HepG2 (cell line): ENCODE results near the gene ABCC10. TPM values are rescaled to one million over a fixed set of nuclear protein-coding genes. Genes with fewer than 3 reads are reported as not detected.

ENCODE experiments used
- ATAC-seq: fragments of 200-7000 bp; cut with Tn5 transposase; 3 replicates; pipeline ENCODE4 v1.9.1; 2020; ENCODE audit warnings: mild to moderate bottlenecking, moderate library complexity
- BruUV-seq: library from RNA; stranded (reverse); fragments of 400-500 nt; replicated peaks from 2 replicates; lab custom pipeline; 2021; lab: Mats Ljungman, UMichigan
- CTCF ChIA-PET: fragments of 300-600 bp; formaldehyde crosslinking; extraction: SDS; loops from one replicate; lab custom pipeline; 2021; ENCODE audit warnings: low total read pairs, inconsistent platforms, low intra/inter-chr PET ratio; lab: Yijun Ruan, JAX
- POLR2A ChIA-PET: fragments of 350-600 bp; sonication (Branson Sonifier 250); formaldehyde crosslinking; loops from one replicate; lab custom pipeline; 2020; ENCODE audit warnings: antibody characterized with exemption, inconsistent platforms; lab: Yijun Ruan, JAX
- DNase-seq: peaks from one replicate; pipeline ENCODE4 v3.0.0-alpha.2; 2015; ENCODE audit warnings: low spot score
- FAIRE-seq: peaks from 3 replicates; lab custom pipeline; 2011; peaks lifted over from hg19 to GRCh38; lab: Jason Lieb, UNC
- H2AFZ ChIP-seq: one replicate; pipeline ENCODE4 v1.6.1; 2011; ENCODE audit warnings: low read length, inconsistent platforms
- H3K27ac ChIP-seq: fragments of 300-600 bp; 3 replicates; pipeline ENCODE4 v1.8.0; 2011; ENCODE audit warnings: mixed run types, mild to moderate bottlenecking, mixed read lengths, low read length, inconsistent platforms; ENCODE audit not compliant: insufficient read depth; ENCODE audit errors: extremely low read length
- H3K27me3 ChIP-seq, 2 experiments: fragments of 200-600 bp in 1 of 2; 2 replicates in 1 of 2; 3 replicates in 1 of 2; pipeline versions ENCODE4 v1.6.0 to v1.8.0; 2011; ENCODE audit warnings: low read length in 2 of 2, mild to moderate bottlenecking in 2 of 2, moderate library complexity in 2 of 2, inconsistent platforms in 1 of 2; ENCODE audit not compliant: insufficient read depth in 2 of 2, control insufficient read depth in 1 of 2
- H3K36me3 ChIP-seq, 2 experiments: fragments of 200-600 bp in 1 of 2; replicated peaks in 1 of 2; 2 replicates in 1 of 2; 3 replicates in 1 of 2; pipeline versions ENCODE4 v1.5.1 to v1.8.0; 2011; ENCODE audit warnings: low read length in 2 of 2, inconsistent platforms in 1 of 2; ENCODE audit not compliant: insufficient read depth in 2 of 2, control insufficient read depth in 1 of 2
- H3K4me1 ChIP-seq: 2 replicates; pipeline ENCODE4 v1.5.1; 2012; ENCODE audit warnings: low read length, inconsistent platforms; ENCODE audit not compliant: insufficient read depth
- H3K4me2 ChIP-seq: 2 replicates; pipeline ENCODE4 v1.6.0; 2011; ENCODE audit warnings: low read depth, low read length, inconsistent platforms
- H3K4me3 ChIP-seq, 3 experiments: fragments of 200-600 bp in 1 of 3; sonication (generic), shearing (Covaris generic) in 1 of 3; replicated peaks in 1 of 3; 2 replicates each; pipeline ENCODE4 v1.5.1; 2011 to 2016; ENCODE audit warnings: low read length in 3 of 3, inconsistent platforms in 2 of 3, low read depth in 2 of 3, mild to moderate bottlenecking in 2 of 3, control low read depth in 1 of 3, mixed read lengths in 1 of 3; ENCODE audit not compliant: insufficient read depth in 1 of 3
- H3K79me2 ChIP-seq: one replicate; pipeline ENCODE4 v1.6.1; 2011; ENCODE audit warnings: low read length, inconsistent platforms; ENCODE audit not compliant: insufficient read depth
- H3K9ac ChIP-seq: 2 replicates; pipeline ENCODE4 v1.6.0; 2011; ENCODE audit warnings: mild to moderate bottlenecking, low read depth, low read length, inconsistent platforms; ENCODE audit not compliant: insufficient read depth
- H3K9me3 ChIP-seq: 2 replicates; pipeline ENCODE4 v1.5.1; 2012; ENCODE audit warnings: mild to moderate bottlenecking, low read length
- H4K20me1 ChIP-seq: 2 replicates; pipeline ENCODE4 v1.6.0; 2011; ENCODE audit warnings: inconsistent platforms, mild to moderate bottlenecking, low read length, moderate library complexity; ENCODE audit not compliant: insufficient read depth
- ARNT2 ChIP-seq: sonication (generic); formaldehyde crosslinking; IDR thresholded peaks from 2 replicates; pipeline ENCODE4 v1.8.0; 2022; ENCODE audit warnings: mild to moderate bottlenecking, low read depth, missing genetic modification reagents, moderate library complexity
- FOXK1 ChIP-seq: sonication (generic); formaldehyde crosslinking; IDR thresholded peaks from 2 replicates; pipeline ENCODE4 v1.4.0; 2020; ENCODE audit warnings: low read depth, missing genetic modification reagents, borderline replicate concordance
- NR2F1 ChIP-seq, 2 experiments: fragments of 450-650 bp in 1 of 2; formaldehyde crosslinking in 1 of 2; IDR thresholded peaks; 2 replicates each; pipeline versions ENCODE4 v1.5.0 to v1.6.1; 2016 to 2020; ENCODE audit warnings: mild to moderate bottlenecking in 1 of 2, missing compliant biosample characterization in 1 of 2, missing genetic modification reagents in 1 of 2, moderate library complexity in 1 of 2
- SNAPC2 ChIP-seq: sonication (generic); formaldehyde crosslinking; IDR thresholded peaks from 2 replicates; pipeline ENCODE4 v1.8.1; 2022; ENCODE audit warnings: mild to moderate bottlenecking, missing genetic modification reagents
- ZNF407 ChIP-seq: sonication (generic); formaldehyde crosslinking; IDR thresholded peaks from one replicate; pipeline ENCODE4 v1.5.1; 2020; ENCODE audit warnings: mild to moderate bottlenecking, missing genetic modification reagents; ENCODE audit errors: not compliant biosample characterization
- ZNF574 ChIP-seq: sonication (generic); formaldehyde crosslinking; IDR thresholded peaks from 2 replicates; pipeline ENCODE4 v1.4.0; 2020; ENCODE audit warnings: missing genetic modification reagents
- WGBS: methylation state at CpG from one replicate; pipeline ENCODE4 v1.1.6; 2017; ENCODE audit warnings: low lambda C conversion rate; 5-methylcytosine and 5-hydroxymethylcytosine counted together
- in situ Hi-C: cut with HindIII; loops from 2 replicates; pipeline ENCODE4 v1.10.0; 2017; ENCODE audit warnings: low pct_unique_long_range_greater_than_20kb; ENCODE audit not compliant: extremely low pct_ligation_motif_present
- intact Hi-C: fragments of 100-400 bp; cut with micrococcal nuclease; formaldehyde crosslinking; loops from one replicate; pipeline ENCODE4 v1.10.0; 2022; ENCODE audit not compliant: unreplicated experiment
- polyA plus RNA-seq, 8 experiments: library from polyadenylated mRNA; depleted of rRNA in 3 of 8; stranded (reverse) in 7 of 8; unstranded in 1 of 8; fragments of >200 nt; fragmentation: Illumina TruSeq in 4 of 8; extraction: Trizol in 4 of 8; gene quantifications; 2 replicates each; pipeline versions ENCODE4 v1.2.1 to v1.2.3, GENCODE V29; 2011 to 2016; ENCODE audit warnings: low read depth in 4 of 8, missing spikeins in 1 of 8, mixed read lengths in 1 of 8; ENCODE audit not compliant: insufficient read depth in 1 of 8
- total RNA-seq, 5 experiments: library from RNA; depleted of rRNA; stranded (reverse); fragments of >200 nt; fragmentation: Illumina TruSeq; extraction: Trizol; gene quantifications; 2 replicates each; pipeline ENCODE4 v1.2.3, GENCODE V29; 2016; ENCODE audit warnings: low read depth in 1 of 5
- TF ChIP-seq, protein P1 (sequence below): sonication (generic); formaldehyde crosslinking; IDR thresholded peaks from 2 replicates; pipeline ENCODE4 v1.4.0; 2020; ENCODE audit warnings: missing genetic modification reagents

ABCC10 gene
- total and polyA plus RNA-seq, 2 of the 13 experiments (the other 11 are each of a cell fraction or from before 2014, with no cell fraction given): 16.0 to 24.3 TPM

DNA sequence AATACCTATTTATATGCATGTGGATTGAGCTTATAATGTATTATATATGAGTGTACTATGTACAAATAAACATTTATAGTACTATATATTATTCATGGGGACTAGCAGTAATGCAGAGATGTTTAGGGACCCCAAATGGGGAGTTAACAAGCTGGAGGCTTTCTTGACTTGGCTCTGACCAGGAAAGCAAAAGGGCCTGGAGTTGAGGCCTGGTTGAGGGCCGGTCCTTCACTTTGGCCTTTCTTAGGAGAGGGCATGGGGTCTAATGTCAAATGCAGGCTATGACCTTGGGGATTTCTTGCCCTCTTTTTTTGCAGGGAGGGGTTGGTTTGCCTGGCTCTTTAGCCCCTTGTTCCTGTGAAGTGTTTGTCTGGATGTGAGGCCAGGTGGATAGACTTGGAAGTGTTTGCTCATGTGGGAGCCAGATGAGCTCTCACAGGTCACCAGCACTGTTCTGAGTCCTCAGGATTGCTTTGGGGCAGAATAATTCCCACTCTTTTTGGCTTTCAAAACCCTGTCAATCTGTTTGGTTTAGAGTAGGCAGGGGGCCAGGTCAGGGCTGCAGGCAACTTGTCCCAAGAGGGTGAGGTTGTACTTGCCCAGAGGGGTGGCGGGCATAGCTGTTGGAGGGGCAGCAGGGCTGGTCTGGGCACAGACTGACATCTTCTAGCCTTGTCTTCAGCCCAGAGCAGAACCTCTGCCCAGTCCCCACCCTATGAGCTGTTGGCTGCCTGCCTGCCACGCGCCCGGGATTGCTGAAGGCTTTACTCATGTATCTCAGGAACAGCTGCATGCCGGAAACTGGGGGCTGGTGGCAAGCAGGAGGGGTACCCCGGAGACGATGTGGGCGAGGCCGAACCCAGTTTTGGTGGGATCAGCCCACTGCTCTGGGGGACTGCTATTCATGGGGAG is 64.7 kb downstream of the ABCC10 start:
- H3K9ac ChIP-seq: peak overlapping the region; percentile 48; the same call in 1 of the 2 replicates
- peaks cover 0 to 4% of the 10 kb centered on the region in 2 experiments; a peak in 2 of 5 replicates for H3K36me3 ChIP-seq
- DNase-seq: no peak
- H3K79me2 ChIP-seq: peaks cover 50% of the 10 kb centered on the region
- in situ Hi-C loops (loop anchor here (5.0 kb wide), 1 partner anchor 35 kb away; the partner anchor contains the start of gene DLK2), intact Hi-C loops (loop anchor here (2.0 to 10.0 kb wide), 3 partner anchors 15 to 230 kb away; partner anchors contain the start of gene TJAP1)
- H4K20me1 ChIP-seq: no peaks in the 10 kb centered on the region
- peak; percentile 39 for FAIRE-seq
- H3K4me3 ChIP-seq: peak overlapping the region in 1 of 3 experiments; percentile 2; a peak in 1 of 6 replicates
- ChIA-PET POLR2A (interaction anchor here (0.9 to 6.4 kb wide), 9 partner anchors 13 to 310 kb away, joined by 3 to 141 read pairs (median 6); partner anchors contain the start of genes ABCC10, CUL9, DLK2 and POLR1C), CTCF (no interaction called here)
- no peak overlapping the region for H3K27ac ChIP-seq
- no peak for ATAC-seq
- no TSS peak for BruUV-seq
- no peaks in the 10 kb centered on the region for H3K27me3 ChIP-seq
- no peak overlapping the region for H2AFZ ChIP-seq
- peak overlapping the region; percentile 41 for H3K4me2 ChIP-seq
- H3K4me1 ChIP-seq: no peaks in the 10 kb centered on the region
- WGBS: 82% methylated on average over 10 of the region's 10 CpGs
- H3K9me3 ChIP-seq: no peaks in the 10 kb centered on the region
- TF ChIP-seq NR2F1 (CRISPR knock-in tag; IDR thresholded peaks at IDR 0.05): no peak
- no peak for TF ChIP-seq FOXK1 (CRISPR knock-in tag)
- TF ChIP-seq SNAPC2 (CRISPR knock-in tag): peak; percentile 63; the same call in 1 of the 2 replicates
- TF ChIP-seq ZNF407 (CRISPR knock-in tag): peak; percentile 30
- no peak for TF ChIP-seq ZNF574 (CRISPR knock-in tag)
- 0 out of 2 replicates have a peak, but pooled peaks have one; percentile 55 for TF ChIP-seq ARNT2 (CRISPR knock-in tag)
- TF ChIP-seq, protein P1, sequence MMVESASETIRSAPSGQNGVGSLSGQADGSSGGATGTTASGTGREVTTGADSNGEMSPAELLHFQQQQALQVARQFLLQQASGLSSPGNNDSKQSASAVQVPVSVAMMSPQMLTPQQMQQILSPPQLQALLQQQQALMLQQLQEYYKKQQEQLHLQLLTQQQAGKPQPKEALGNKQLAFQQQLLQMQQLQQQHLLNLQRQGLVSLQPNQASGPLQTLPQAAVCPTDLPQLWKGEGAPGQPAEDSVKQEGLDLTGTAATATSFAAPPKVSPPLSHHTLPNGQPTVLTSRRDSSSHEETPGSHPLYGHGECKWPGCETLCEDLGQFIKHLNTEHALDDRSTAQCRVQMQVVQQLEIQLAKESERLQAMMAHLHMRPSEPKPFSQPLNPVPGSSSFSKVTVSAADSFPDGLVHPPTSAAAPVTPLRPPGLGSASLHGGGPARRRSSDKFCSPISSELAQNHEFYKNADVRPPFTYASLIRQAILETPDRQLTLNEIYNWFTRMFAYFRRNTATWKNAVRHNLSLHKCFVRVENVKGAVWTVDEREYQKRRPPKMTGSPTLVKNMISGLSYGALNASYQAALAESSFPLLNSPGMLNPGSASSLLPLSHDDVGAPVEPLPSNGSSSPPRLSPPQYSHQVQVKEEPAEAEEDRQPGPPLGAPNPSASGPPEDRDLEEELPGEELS (CRISPR knock-in tag): no peak
